A673 (cell line): ENCODE measurements around the gene DNAH7.

Source experiments
- CTCF ChIP-seq: fragments of 300-800, 200-600 bp; sonication (generic); conservative IDR thresholded peaks from 2 replicates; pipeline ENCODE4 v1.5.1; 2017; ENCODE audit warnings: low read depth, mild to moderate bottlenecking, antibody characterized with exemption, low read length, moderate library complexity, mixed read lengths
- EZH2 ChIP-seq: fragments of 200-600 bp; sonication (generic); IDR thresholded peaks from 2 replicates; pipeline ENCODE4 v1.6.1; 2017; ENCODE audit warnings: borderline replicate concordance, low read depth, mild to moderate bottlenecking, mixed read lengths, antibody characterized with exemption, low read length; ENCODE audit not compliant: poor library complexity, severe bottlenecking

GRCh38 chr2:195850764-195851163 is 217.9 kb downstream of the DNAH7 start:
- TF ChIP-seq EZH2 (no peak), CTCF (no peak)
